Calu3 (cell line): ENCODE data around the gene PKIB. TPM values are rescaled to one million over a fixed set of nuclear protein-coding genes. Genes with fewer than 3 reads are reported as not detected.
"Not testable (repeated sequence)": the region's sequence is repeated elsewhere in the genome, so short reads cannot be mapped to it uniquely, and the experiment has no call there.

Source experiments
- BruUV-seq: library from RNA; stranded (reverse); fragments of 400-500 nt; replicated peaks from 2 replicates; lab custom pipeline; 2021; lab: Mats Ljungman, UMichigan
- CTCF ChIA-PET: fragments of 300-600 bp; sonication (Branson Sonifier 250); formaldehyde crosslinking; loops from one replicate; lab custom pipeline; 2022; ENCODE audit warnings: antibody characterized with exemption; lab: Charles Lee
- DNase-seq: peaks from one replicate; pipeline ENCODE4 v3.0.0; 2022
- H3K27ac Mint-ChIP-seq: one replicate; pipeline ENCODE4 v1.8.0; 2022; ENCODE audit warnings: mixed read lengths; ENCODE audit not compliant: unreplicated experiment
- H3K27me3 Mint-ChIP-seq: one replicate; pipeline ENCODE4 v1.8.0; 2022; ENCODE audit warnings: mixed read lengths; ENCODE audit not compliant: unreplicated experiment
- H3K36me3 Mint-ChIP-seq: one replicate; pipeline ENCODE4 v1.8.0; 2022; ENCODE audit warnings: mild to moderate bottlenecking, moderate library complexity, mixed read lengths; ENCODE audit not compliant: insufficient read depth, unreplicated experiment
- H3K4me1 Mint-ChIP-seq: one replicate; pipeline ENCODE4 v1.8.0; 2022; ENCODE audit warnings: mild to moderate bottlenecking, low read depth, mixed read lengths; ENCODE audit not compliant: unreplicated experiment
- H3K4me3 Mint-ChIP-seq: one replicate; pipeline ENCODE4 v1.8.0; 2022; ENCODE audit warnings: mild to moderate bottlenecking, low read depth, moderate library complexity, mixed read lengths; ENCODE audit not compliant: unreplicated experiment
- H3K9me3 Mint-ChIP-seq: one replicate; pipeline ENCODE4 v1.8.0; 2022; ENCODE audit warnings: low read depth, mixed read lengths; ENCODE audit not compliant: unreplicated experiment
- CTCF ChIP-seq: fragments of 200-600 bp; IDR thresholded peaks from one replicate; pipeline ENCODE4 v1.8.0; 2022; ENCODE audit warnings: antibody characterized with exemption; ENCODE audit not compliant: unreplicated experiment
- intact Hi-C: fragments of 100-400 bp; cut with micrococcal nuclease; formaldehyde crosslinking; loops from one replicate; pipeline ENCODE4 v1.10.0; 2022; ENCODE audit not compliant: unreplicated experiment
- total RNA-seq: library from RNA; stranded (reverse); gene quantifications from 2 replicates; pipeline ENCODE4 v1.2.3, GENCODE V29; 2022

PKIB gene
- total RNA-seq, 1 experiment from 2014 or later, result 17.2 TPM

- intact Hi-C loops, result no loop called here
- Mint-ChIP-seq H3K27ac (no peak overlapping the region), H3K9me3 (no peaks in the 10 kb centered on the region), H3K4me1 (no peaks in the 10 kb centered on the region), H3K4me3 (no peak overlapping the region), H3K27me3 (no peaks in the 10 kb centered on the region), H3K36me3 (no peaks in the 10 kb centered on the region)
- TF ChIP-seq CTCF, result no peak
- CTCF ChIA-PET, result no interaction called here
- DNase-seq, result no peak
- no TSS peak for BruUV-seq
These were observed 31.6 kb downstream of the PKIB start for GRCh38 chr6:122641819-122642218.

GRCh38 chr6:122642604-122643003 is 32.4 kb downstream of the PKIB start:
- H3K9me3 Mint-ChIP-seq, BruUV-seq, intact Hi-C loops, H3K27me3 Mint-ChIP-seq, CTCF ChIA-PET, H3K27ac Mint-ChIP-seq, H3K4me3 Mint-ChIP-seq, DNase-seq, H3K36me3 Mint-ChIP-seq, H3K4me1 Mint-ChIP-seq: not testable (repeated sequence)

- no TSS peak for BruUV-seq
- no peak for TF ChIP-seq CTCF
- Mint-ChIP-seq H3K9me3 (no peaks in the 10 kb centered on the region), H3K27ac (no peak overlapping the region), H3K4me1 (no peaks in the 10 kb centered on the region), H3K36me3 (no peaks in the 10 kb centered on the region), H3K27me3 (no peaks in the 10 kb centered on the region), H3K4me3 (no peak overlapping the region)
- DNase-seq, result no peak
- intact Hi-C loops, result no loop called here
- CTCF ChIA-PET, result no interaction called here
These were observed 35.1 kb downstream of the PKIB start for GRCh38 chr6:122645256-122645655.

- Mint-ChIP-seq H3K36me3 (no peaks in the 10 kb centered on the region), H3K27ac (no peak overlapping the region), H3K27me3 (no peaks in the 10 kb centered on the region), H3K4me1 (peaks cover 14% of the 10 kb centered on the region), H3K9me3 (no peaks in the 10 kb centered on the region), H3K4me3 (no peak overlapping the region)
- DNase-seq, result no peak
- no peak for TF ChIP-seq CTCF
- BruUV-seq, result no TSS peak
- intact Hi-C loops, result no loop called here
- CTCF ChIA-PET, result no interaction called here
These were observed 37.6 kb downstream of the PKIB start for GRCh38 chr6:122647765-122648164.

GRCh38 chr6:122648726-122649125 is 38.5 kb downstream of the PKIB start:
- Mint-ChIP-seq H3K4me3 (no peak overlapping the region), H3K36me3 (no peaks in the 10 kb centered on the region), H3K4me1 (peaks cover 23% of the 10 kb centered on the region), H3K27me3 (no peaks in the 10 kb centered on the region), H3K9me3 (no peaks in the 10 kb centered on the region), H3K27ac (no peak overlapping the region)
- no TSS peak for BruUV-seq
- CTCF ChIA-PET, result no interaction called here
- TF ChIP-seq CTCF, result no peak
- no peak for DNase-seq
- intact Hi-C loops, result no loop called here
